NCI-H446 (cell line): Measurements from ENCODE around the gene LRIG1.

ENCODE experiments used
- DNase-seq, 2 experiments: peaks; one replicate each; lab custom pipeline; 2025; lab: John Stamatoyannopoulos, UW

LRIG1 gene

GRCh38 chr3:66506154-66506553, 5.3 kb upstream of the LRIG1 start:
- no peak for DNase-seq

- no peak for DNase-seq
Observed at GRCh38 chr3:66504850-66505641, 4.2 kb upstream of the LRIG1 start.

- DNase-seq, result no peak
Observed at GRCh38 chr3:66502981-66503380, 2.2 kb upstream of the LRIG1 start.

- no peak for DNase-seq
Observed at GRCh38 chr3:66502245-66502874, 1.5 kb upstream of the LRIG1 start.

GRCh38 chr3:66501483-66502244, 842 bp upstream of the LRIG1 start:
- no peak for DNase-seq

GRCh38 chr3:66499881-66500575, 794 bp downstream of the LRIG1 start:
- no peak for DNase-seq

- DNase-seq, result no peak
Observed at GRCh38 chr3:66498687-66499621, 1.9 kb downstream of the LRIG1 start.

GRCh38 chr3:66497985-66498671, 2.7 kb downstream of the LRIG1 start:
- DNase-seq, result no peak

GRCh38 chr3:66497288-66497984, 3.4 kb downstream of the LRIG1 start:
- DNase-seq, result no peak

GRCh38 chr3:66496746-66497145, 4.1 kb downstream of the LRIG1 start:
- DNase-seq, result no peak

- DNase-seq, result no peak
Observed at GRCh38 chr3:66496301-66496700, 4.5 kb downstream of the LRIG1 start.

- DNase-seq, result no peak
Observed at GRCh38 chr3:66495668-66496045, 5.2 kb downstream of the LRIG1 start.

GRCh38 chr3:66494959-66495667, 5.7 kb downstream of the LRIG1 start:
- no peak for DNase-seq

GRCh38 chr3:66493458-66494099, 7.2 kb downstream of the LRIG1 start:
- DNase-seq, result no peak

GRCh38 chr3:66492672-66493071, 8.2 kb downstream of the LRIG1 start:
- DNase-seq, result no peak

- no peak for DNase-seq
Observed at GRCh38 chr3:66492071-66492470, 8.8 kb downstream of the LRIG1 start.

- DNase-seq, result no peak
Observed at GRCh38 chr3:66490984-66491383, 9.8 kb downstream of the LRIG1 start.

- no peak for DNase-seq
Observed at GRCh38 chr3:66490214-66490613, 10.6 kb downstream of the LRIG1 start.

GRCh38 chr3:66489581-66489980, 11.2 kb downstream of the LRIG1 start:
- no peak for DNase-seq
